BJ (cell line): ENCODE results near the gene SND1. TPM values are rescaled to one million over a fixed set of nuclear protein-coding genes. Genes with fewer than 3 reads are reported as not detected.

Source experiments
- CTCF ChIA-PET: fragments of 350-600 bp; formaldehyde crosslinking; extraction: SDS; loops from one replicate; lab custom pipeline; 2021; ENCODE audit warnings: antibody characterized with exemption, inconsistent platforms; lab: Yijun Ruan, JAX
- POLR2A ChIA-PET: fragments of 300-600 bp; sonication (Branson Sonifier 250); formaldehyde crosslinking; extraction: SDS; loops from one replicate; lab custom pipeline; 2021; ENCODE audit warnings: antibody characterized with exemption; lab: Charles Lee
- DNase-seq: peaks from one replicate; pipeline ENCODE4 v3.0.0-alpha.2; 2011; ENCODE audit warnings: low read depth
- H3K27me3 ChIP-seq: 2 replicates; pipeline ENCODE4 v1.6.0; 2011; ENCODE audit warnings: low read length; ENCODE audit not compliant: control insufficient read depth, insufficient read depth
- H3K36me3 ChIP-seq: 2 replicates; pipeline ENCODE4 v1.5.1; 2011; ENCODE audit warnings: low read length; ENCODE audit not compliant: control insufficient read depth, insufficient read depth
- H3K4me3 ChIP-seq: 2 replicates; pipeline ENCODE4 v1.5.1; 2011; ENCODE audit warnings: low read depth, mild to moderate bottlenecking, control low read depth, low read length
- CTCF ChIP-seq: IDR thresholded peaks from 2 replicates; pipeline ENCODE4 v1.5.1; 2011; ENCODE audit warnings: low read depth, mild to moderate bottlenecking, control low read depth, inconsistent platforms, low read length, moderate library complexity; ENCODE audit not compliant: insufficient read depth
- polyA plus RNA-seq: library from polyadenylated mRNA; depleted of rRNA; stranded (reverse); fragments of >200 nt; gene quantifications from 2 replicates; pipeline ENCODE4 v1.2.3, GENCODE V29; 2011

SND1 gene
- polyA plus RNA-seq, 1 experiment: 203 TPM

DNA sequence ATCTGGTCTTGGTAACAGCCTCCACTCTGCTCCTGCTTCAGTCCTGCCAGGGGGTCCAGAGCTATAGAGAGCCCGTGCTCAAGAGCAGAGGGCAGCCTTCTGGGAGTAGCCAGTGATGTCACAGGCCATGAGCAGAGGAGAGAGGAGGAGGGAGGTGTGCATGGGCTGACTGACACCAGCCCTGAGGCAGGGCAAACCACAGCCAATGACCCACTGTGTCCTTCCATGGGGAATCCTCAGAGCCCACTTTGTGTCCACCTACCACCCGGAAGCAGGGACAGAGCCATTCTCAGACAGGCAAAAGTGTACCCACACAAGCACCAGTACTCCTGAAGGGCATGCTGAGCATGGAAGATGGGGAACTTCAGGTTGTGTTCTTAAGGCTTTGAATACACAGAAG, 34.0 kb upstream of the SND1 start, which contains the start of gene PAX4:
TSS of gene PAX4 (minus strand) at position 101 of the 400 bp plus-strand sequence. CDS start 2,214 bp downstream, outside the sequence.
- no peak within 1 kb of the TSS for H3K4me3 ChIP-seq
- H3K27me3 ChIP-seq: peaks cover 52% of the 10 kb centered on the region
- no peaks in the 10 kb centered on the region for H3K36me3 ChIP-seq
- DNase-seq: no peak
- ChIA-PET POLR2A (no interaction called here), CTCF (interaction anchor here (0.6 kb wide), 2 partner anchors 38 to 90 kb away, joined by 3 read pairs; no protein-coding TSS in a partner anchor)
- TF ChIP-seq CTCF: no peak

- CTCF ChIA-PET: no interaction called here
- H3K36me3 ChIP-seq: no peaks in the 10 kb centered on the region
- no peak for DNase-seq
- peaks cover 49% of the 10 kb centered on the region for H3K27me3 ChIP-seq
- POLR2A ChIA-PET: no interaction called here
- no peak for TF ChIP-seq CTCF
- no peak overlapping the region for H3K4me3 ChIP-seq
These were observed 33.2 kb upstream of the SND1 start for GRCh38 chr7:127618775-127619174.

DNA sequence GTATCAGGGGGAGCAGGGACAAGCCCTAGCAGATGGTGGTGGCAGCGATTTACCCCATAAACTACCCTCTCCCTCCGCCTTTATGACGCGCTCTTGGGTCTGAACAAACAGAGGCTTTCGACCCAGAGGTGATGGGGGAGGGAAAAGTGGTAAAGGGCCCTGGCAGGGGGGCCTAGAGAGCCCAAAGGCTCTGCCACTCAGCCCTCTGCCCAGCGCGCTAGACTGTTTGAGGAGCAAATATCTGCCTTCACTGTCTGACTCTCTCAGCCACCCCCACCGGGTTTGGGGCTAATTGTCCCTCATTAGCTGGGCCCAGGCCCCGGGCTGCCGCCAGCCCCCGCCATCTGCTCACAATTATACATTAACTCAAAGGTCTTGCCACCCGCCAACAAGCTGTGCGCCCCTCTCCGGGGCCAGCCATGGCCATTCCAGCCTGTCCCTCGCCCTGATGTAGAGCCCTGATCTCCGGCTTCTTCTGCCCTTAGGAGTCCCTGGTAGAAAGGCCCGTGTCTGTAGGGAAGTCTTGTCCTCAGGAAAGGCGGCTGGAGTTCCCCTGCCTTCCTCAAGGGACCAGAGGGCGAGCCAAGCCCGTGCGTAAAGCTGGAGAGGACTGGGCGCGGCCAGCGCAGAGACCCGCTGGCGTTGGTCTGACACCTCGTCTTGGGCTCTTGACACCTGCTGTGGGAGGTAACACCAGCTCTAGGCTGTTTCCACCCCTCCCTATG, 32.2 kb upstream of the SND1 start:
- no peak for DNase-seq
- H3K27me3 ChIP-seq: peaks cover 46% of the 10 kb centered on the region
- TF ChIP-seq CTCF: no peak
- H3K4me3 ChIP-seq: no peak overlapping the region
- ChIA-PET POLR2A (no interaction called here), CTCF (interaction anchor here (1.5 kb wide), 1 partner anchor 9 kb away, joined by 3 read pairs; no protein-coding TSS in a partner anchor)
- H3K36me3 ChIP-seq: no peaks in the 10 kb centered on the region

GRCh38 chr7:127620406-127621233, 31.4 kb upstream of the SND1 start:
- ChIA-PET POLR2A (no interaction called here), CTCF (interaction anchor here (1.5 kb wide), 1 partner anchor 8 kb away, joined by 3 read pairs; no protein-coding TSS in a partner anchor)
- Histone ChIP-seq H3K27me3 (peaks cover 42% of the 10 kb centered on the region), H3K4me3 (no peak overlapping the region), H3K36me3 (no peaks in the 10 kb centered on the region)
- no peak for DNase-seq
- TF ChIP-seq CTCF: no peak

DNA sequence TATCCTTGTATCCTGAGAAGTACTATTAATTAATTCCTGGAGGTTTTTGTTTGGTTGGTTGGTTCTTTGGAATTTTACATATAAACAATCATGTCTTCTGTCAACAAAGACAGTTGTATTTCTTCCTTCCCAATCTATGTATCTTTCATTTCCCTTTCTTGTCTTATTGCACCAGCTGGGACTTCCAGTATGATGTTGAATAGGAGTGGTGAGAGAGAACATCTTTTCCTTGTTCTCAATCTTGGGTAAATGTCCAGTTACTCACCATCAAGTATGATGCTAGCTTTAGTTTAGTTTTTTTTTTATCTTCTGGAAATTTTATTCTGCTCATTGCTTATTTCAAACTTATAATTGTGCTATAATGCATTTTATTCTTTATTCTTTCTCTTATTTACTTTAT, 26.7 kb upstream of the SND1 start:
- ChIA-PET CTCF (no interaction called here), POLR2A (no interaction called here)
- no peak for DNase-seq
- no peaks in the 10 kb centered on the region for H3K36me3 ChIP-seq
- H3K27me3 ChIP-seq: peaks cover 10% of the 10 kb centered on the region
- TF ChIP-seq CTCF: no peak
- H3K4me3 ChIP-seq: no peak overlapping the region
